ENCODE results near the gene MAPK1IP1L.

The MAPK1IP1L gene

DNA sequence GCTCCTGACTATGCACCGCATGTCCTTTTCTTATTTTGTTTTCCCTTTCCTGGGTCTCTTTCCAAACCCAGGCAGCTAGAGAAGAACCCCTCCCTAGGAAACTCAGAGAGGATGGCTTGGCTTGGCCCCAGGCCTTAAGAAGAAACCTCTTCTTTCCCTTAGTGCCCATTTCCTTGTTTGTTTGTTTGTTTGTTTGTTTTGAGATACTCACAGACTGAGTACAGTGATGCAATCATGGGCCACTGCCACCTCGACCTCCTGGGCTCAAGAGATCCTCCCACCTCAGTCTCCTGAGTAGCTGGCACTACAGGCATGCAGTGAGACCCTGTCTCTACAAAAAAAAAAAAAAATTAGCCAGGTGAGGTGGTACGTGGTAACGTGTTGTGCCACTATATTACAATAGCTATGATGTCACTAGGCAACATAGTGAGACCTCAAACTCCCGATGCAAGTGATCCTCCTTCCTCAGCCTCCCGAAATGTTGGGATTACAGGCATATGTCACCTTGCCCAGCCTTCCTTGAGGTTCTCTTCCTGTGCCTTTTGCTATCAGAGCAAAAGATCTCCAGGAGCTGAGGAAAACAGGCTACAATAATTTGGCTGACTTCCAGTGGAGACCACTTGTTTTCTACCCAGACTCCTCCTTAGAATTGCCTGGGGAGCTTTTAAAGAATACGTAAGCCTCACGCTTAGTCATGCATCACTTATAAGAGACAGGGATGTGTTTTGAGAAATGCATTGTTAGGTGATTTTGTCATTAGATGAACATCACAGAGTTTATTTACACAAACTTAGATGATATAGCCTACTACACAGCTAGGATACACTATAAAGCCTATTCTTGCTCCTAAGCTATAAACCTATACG, 43.1 kb downstream of the MAPK1IP1L start:
- no peak for DNase-seq

DNA sequence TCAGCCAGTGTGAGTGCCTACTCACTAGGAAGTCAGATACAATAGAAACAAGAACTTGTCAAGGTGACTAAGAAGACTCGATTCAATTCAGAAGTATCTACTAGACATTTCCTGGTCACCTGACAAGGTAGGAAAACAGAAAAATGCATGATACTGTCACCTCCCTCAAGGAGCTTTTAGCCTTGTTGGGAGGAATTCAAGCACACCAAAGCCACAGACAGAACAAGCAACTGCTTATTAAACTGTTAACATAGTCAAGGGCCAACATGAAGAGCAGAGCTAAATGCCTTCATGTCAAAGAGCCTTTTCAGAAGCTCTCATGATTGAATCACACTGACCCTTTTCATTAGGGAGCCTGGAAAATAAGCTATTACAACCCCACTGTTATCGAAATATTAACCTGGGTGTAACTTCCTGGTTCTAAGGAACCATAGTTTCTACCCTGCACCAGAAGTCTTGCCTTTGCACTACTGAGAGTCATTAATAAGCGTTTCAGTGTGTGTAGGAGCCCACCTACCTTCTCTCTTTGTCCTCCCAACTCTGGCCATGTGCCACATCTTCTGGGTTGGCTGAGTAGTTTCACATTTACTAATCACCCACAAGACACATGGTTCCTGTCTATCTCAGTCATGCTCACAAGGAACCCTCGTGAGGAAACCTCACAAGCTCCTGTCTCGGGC, 46.6 kb downstream of the MAPK1IP1L start:
- peak in 7 of 58 donors; percentile 5 to 35 (median 9) for DNase-seq

DNA sequence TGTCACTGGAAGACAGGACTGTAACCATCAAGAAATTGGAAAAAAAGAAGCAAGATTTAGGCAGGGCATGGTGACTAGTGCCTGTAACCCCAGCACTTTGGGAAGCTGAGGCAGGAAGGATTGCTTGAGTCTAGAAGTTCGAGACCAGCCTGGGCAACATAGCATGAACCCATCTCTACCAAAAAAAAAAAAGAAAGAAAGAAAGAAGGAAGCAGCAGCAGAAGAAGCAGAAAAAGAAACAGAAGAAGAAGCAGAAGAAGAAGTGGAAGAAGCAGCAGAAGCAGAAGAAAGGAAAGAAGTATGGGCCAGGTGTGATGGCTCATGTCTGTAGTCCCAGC, 47.1 kb downstream of the MAPK1IP1L start:
- DNase-seq = no peak

DNA sequence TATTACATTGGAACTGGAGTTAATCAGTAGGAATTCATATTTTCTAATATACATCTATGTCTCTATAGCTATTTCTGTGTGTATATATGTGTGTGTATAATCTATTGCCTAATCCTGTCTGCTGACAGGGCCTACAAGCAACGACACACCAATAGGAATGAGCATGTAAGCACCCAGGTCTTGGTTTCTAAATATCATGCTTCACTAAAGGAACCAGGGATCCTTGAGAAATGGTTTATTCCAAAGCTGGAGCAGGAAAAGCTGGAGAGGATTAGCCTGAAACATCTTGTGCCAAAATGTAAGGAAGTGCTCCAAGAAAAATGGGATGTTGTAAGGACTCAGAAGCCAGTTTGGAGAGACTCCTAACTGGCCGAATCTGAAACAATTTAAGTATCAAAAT, 48.3 kb downstream of the MAPK1IP1L start:
- DNase-seq = no peak

DNA sequence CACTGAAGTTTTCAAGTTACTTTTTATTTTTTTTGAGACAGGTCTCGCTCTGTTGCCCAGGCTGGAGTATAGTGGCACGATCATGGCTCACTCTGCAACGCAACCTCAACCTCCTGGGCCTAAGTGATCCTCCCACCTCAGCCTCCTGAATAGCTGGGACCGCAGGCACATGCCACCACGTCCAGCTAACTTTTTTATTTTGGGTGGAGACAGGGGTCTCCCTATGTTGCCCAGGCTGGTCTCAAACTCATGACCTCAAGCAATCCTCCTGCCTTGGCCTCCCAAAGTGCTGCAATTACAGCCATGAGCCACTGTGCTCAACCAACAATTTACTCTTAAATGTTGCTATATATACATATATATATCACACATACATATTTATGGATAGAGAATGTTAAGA, 50.3 kb downstream of the MAPK1IP1L start:
- no peak for DNase-seq

DNA sequence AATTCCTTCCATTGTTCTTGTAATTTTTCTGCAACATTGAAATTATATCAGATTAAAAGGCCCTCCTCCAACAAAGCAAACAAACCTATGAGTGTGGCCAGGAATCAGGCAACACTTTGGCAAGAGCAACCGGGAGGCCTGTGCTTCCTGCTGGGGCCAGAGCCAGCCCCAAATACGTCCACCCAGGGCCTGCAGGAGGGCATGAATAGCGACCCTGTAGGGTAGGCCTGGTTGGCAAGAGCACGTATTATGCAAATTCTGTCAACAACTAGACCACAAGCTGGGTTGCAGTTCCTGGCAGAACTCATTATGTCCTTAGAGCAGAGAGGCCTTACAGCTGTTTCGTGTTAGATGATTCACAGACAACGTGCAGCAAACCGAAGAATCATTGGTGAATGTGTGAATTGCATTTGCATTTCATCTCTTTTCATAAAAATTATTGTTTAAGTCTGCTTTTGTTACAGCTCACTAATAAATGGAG, 50.7 kb downstream of the MAPK1IP1L start:
- DNase-seq = peak in 53 of 58 donors; percentile 10 to 91 (median 61)

DNA sequence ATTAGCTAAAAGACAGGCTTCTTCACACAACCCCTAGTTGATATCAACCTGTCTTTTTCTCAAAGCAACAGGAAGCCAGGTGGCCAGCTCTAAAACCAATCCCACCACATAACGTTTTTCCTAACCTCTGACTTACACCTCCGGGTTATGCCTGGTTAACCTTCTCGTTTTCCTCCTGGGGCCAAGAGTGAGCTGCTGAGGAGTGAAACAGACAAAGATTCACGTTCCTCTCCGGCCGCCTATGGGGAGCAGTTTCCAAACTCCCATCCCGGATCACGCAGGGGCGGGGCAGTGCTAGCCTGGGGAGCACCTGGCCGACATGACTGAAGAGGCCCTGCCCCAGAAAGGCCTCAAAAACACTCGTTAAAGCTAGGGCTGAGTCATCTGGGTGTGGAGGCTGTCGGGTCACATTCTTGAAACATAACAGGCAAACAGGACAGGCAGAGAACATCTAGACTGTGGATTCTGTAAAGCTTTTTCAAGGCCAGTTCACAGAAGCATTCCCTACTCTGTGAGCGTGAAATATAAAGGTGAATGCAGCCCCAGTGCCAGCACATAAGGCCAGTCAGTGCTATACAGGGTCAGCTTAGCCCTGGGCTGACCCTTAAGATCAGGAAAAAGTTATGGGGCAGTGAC, 51.7 kb downstream of the MAPK1IP1L start:
- DNase-seq = peak in 1 of 58 donors; percentile 13

DNA sequence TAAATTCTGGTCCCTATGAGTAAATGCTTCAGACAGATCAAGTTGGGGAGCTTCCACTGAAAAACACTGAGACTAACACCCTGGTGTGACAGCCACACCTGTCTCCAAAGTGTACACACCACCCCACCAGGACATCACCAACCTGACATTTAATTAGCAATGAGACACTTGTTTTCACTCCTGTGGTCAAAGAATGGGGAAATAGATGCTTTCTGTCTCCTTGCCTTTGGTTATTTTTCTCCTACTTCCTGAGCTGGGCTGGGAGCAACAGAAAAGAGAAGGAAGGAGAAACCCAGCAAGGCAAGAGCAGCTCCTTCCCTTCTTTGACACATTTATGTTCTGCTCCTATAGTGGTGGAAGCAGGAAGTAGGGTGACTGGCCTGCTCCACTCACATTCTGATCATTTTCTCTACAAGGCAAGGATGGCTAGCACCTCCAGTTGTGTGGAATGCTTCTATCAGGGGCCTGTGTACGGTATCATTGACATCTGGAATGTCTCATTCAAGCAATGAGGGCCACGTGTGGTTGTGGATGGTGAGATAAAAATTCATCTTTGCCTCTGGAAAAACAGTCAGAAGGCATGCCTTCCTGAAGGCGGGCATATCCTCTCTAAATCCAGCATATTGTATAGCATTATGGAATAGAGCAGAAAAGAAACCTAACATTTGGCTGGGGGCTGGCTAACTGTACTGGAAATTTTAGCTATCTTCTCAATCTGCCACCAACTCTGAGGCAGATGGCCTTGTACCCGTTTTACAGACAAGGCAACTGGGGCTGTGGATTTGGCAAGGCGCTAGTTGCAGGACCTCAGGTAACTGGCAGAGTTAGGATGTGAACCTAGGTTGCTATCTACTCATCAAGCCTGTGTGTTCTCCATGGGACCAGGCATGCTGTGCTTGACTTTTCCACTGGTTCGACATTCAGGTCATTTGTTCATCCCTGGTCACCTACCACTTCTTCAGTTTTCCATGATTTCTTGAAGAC, 52.8 kb downstream of the MAPK1IP1L start:
- DNase-seq = peak in 1 of 58 donors; percentile 17

DNA sequence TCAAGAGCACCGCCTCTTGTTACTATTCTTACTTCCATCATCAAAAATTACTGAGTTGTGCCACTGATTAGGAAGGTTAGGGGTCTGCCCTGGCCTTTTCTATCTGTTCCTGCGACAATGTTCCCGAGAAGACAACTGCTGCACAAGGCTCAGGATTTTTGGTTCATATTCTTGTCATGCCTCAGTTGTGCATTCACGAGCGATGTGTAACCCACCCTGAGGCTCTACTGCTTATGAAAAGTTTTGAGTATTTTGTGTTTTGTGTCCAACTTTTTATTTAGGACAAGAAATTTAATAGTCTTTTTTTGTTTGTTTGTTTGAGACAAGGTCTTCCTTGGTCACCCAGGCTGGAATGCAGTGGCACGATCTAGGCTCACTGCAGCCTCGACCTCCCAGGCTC, 54.5 kb downstream of the MAPK1IP1L start:
- no peak for DNase-seq

DNA sequence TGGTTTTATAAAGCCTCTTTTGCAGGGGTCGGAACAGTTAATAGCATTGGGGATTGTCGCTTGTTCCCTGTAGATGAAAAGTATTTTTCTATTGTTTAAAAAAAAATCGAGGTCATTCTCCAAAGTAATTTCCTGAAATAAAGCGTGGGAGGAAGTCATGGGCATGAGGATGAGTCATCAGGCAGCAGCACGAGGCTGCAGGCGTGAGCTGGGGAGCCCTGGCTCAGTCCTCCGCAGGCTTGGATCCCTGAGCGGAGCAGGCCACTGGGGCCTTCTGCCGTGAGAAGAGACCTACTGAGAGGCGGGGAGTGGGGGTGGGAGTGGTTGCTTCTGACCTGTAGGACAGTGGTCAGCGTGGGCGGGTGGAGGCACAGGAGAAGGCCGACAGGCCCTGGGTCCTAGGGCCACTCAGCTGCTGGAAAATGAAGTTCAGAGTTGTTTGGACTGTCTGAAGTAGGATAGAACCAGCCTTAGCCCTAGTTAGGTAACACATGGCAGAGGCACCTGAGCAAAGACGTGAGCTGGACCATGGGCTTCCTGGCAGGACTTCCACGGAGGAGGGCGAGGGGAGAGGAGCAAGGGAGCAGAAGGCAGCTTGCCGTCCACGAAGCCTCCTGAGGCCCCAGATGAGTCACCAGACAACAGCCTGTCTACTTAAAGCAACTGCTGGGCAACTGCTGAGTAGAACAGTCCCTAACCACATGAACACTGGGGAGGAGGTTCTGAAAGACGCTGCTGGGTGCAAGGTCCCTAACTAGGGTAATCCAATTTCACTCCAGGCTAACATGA, 56.5 kb downstream of the MAPK1IP1L start:
- peak in 15 of 58 donors; percentile 4 to 42 (median 22) for DNase-seq

DNA sequence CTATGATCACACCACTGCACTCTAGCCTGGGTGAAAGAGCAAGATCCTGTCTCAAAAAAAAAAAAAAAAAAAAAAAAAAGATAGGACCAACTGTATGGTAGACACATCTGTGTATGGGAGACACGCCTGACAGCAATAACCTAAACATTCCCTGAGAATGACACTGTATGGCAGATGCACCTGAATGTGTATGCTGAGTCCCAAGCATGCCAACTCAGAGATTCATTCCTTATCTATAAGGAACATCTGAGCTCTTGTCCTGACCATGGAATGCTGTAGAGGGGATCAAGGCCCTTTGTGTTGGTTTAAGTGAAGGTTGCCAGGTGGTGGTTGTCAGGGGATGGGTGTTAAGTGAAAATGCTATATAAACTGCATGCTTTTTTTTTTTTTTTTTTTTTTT, 58.4 kb downstream of the MAPK1IP1L start:
- DNase-seq = no peak

DNA sequence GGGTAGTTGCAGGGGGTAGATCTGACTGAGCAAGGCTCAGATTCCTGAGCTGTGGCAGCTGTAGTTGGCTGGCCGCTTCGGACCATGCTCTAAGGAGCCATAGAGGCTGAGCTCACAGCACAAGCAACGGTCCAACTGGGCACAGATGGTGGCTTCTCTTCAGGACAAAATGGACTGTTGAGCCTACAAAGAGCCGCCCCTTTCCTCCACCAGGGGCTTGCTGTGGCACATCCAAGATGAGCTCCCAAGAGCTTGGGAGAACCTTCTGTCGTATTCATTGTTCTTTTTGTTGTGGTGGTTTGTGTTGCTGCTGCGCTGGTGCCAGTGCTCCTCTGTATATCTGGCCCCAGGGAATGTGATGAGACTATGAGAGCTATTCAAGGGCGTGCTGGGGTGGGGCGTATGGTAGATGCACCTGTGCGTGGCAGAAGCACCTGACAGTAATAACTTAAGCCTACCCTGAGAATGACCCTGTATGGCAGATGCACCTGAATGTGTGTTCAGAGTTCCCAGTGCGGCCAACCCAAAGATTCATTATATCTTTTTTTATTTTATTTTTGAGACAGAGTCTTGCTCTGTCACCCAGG, 59.8 kb downstream of the MAPK1IP1L start:
- no peak for DNase-seq

DNA sequence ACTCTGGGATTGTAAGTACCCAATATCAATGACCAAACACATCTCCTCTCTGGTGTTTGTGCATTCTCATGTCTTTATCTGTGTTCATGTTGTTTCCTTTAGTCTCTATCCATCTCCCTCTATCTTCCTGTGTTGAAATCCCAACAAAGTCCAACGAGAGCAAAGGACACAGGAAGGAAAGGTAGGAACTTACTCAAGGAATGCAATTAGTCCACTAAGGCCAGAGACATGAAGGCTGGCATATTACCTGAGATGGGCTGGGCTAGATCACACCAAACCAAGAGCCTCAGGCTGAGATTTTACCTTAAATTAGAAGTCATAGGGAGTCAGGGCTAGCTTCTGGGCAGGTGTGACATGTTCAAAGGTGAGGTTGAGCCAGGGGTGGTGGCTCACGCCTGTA, 63.3 kb downstream of the MAPK1IP1L start:
- no peak for DNase-seq

DNA sequence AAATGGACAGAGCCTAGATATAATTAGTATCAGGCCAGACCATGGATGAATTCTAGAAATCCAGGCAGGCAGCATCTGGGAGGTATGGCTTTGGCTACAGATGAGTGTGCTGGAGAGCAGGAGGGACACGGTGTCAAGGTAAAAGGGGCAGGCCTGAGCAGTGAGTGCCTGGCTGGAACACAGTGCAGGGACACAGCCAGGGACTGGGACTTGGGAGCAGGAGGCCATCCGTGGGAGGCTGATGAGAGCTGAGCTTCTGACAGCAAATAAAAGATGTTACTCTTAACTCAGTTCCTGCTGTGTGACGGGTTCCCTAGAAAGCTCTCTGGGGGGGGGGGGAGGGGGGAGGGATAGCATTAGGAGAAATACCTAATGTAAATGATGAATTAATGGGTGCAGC, 64.0 kb downstream of the MAPK1IP1L start:
- no peak for DNase-seq

DNA sequence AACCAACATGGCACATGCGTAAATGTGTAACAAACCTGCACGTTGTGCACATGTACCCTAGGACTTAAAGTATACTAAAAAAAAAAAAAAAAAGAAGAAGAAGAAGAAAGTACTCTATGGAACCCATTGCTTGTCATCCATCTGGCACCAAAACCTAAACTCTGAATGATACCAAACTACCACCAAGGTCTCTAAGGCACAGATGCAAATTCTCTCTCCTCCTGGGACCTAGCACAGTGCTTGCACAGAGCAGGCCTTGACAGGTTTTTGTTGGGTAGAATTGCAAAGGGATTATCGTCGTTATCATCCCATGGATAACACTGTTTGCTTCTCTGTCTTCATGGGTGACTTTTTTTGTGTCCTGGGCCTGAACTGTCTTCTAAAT, 64.4 kb downstream of the MAPK1IP1L start:
- no peak for DNase-seq

DNA sequence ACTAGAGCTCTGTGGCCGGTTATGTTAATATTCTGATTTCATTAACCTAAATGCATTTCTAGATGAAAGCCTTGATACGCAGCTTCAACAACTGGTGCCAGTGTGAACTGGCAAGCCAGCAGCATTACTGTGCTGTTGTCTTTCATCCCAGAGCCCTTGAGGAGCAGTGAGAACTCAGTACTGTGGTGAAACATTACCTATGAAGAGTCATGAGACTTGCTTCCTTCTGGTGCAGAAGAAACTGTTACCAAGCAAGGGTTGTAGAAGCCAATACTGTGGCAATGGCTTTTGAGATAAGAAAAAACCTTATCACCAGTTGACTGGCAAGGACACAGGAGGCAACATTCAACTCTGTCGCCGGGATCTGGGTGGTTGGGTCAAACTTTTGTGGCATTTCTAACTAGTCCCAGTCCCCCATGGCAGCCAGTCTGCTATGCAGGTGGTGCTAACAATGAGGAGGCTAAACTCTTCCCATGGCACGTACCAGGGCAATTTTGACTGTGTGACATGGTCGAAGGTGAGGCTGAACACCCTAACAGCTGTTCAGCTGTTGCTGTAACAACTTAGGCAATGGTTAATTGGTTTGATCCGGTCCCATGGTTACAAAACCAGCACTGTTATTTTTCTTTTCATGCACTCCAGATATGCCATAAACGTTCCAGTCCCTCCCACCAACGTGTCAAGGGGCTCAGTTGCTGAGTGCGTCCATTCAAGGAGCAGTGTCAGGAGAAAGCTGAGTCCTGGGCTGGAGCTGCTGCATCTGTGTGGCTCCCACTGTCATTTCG, 65.0 kb downstream of the MAPK1IP1L start:
- DNase-seq = no peak

DNA sequence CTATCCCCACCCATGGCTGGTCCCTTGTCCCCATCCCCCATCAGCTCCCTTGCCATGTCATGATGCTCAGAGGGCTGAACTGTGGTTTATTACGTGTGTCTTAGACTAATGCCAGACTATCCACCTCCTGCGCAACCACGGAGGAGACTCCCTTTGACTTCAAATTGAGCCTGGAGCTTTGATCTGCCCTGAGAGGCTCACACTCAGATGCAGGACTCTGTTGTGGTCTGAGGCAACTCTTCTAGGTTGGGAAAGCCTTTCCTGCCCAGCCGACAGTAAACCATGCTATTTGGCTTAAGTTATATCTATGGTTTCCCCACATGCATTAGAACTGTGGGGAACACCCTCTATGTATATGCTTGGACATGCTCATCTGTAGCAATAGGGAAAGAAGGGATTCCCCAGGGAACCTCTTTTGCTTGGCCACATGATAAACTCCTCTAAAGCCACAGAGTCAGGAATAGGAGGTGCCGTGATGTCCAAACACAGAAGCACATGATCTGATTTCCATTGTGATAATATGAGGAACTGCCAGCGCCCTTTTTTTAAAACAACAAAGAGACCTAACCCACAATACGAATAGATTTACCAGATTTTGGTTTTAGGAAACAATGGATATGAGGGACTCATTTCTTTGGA, 66.5 kb downstream of the MAPK1IP1L start:
- peak in 1 of 58 donors; percentile 5 for DNase-seq

DNA sequence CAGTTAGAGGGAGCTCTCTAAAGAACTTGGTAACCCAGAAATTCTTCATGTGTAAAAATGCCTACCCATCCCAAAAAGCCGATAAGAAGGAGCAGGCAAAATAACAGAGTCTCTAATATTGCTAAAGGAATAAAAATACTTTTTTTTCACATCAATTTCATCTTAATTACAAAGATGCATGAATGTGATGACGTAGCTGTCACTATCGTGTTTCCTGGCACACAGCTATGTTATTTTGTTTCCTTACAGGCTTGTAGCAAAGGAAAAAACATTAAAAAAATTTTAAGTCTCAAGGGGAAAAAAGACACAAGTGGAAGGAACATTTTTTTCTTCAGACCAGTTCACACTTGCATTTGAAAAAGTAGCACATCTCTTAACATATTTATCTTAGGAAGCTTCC, 67.3 kb downstream of the MAPK1IP1L start:
- DNase-seq = no peak

Measured in anterior cingulate cortex (tissue), 58 donors.